ENCODE data around the gene PTPRN2.

GRCh38 chr7:157856873-157857577 lies 730.6 kb downstream of the PTPRN2 start:
- TF ChIP-seq POLR2AphosphoS5 (IDR thresholded peaks at IDR 0.05; ENCODE audit: low read depth, low read length) (no peak), CTCF (IDR thresholded peaks at IDR 0.05; ENCODE audit: control extremely low read depth in 1 of 3, insufficient read depth in 1 of 3, low read depth in 1 of 3, low read length in 3 of 3) (no peak), SIRT6 (IDR thresholded peaks at IDR 0.05; ENCODE audit: low read length) (no peak)

All from H1 (cell line).